Hepatocyte (in vitro differentiated cells): ENCODE results near the gene BCAN.

ENCODE experiments used
- CTCF ChIP-seq: fragments of 200-600 bp; sonication (generic); IDR thresholded peaks from 2 replicates; pipeline ENCODE4 v1.5.1; 2016; ENCODE audit warnings: antibody characterized with exemption, mild to moderate bottlenecking; ENCODE audit not compliant: poor library complexity
- EZH2 ChIP-seq: fragments of 200-600 bp; sonication (generic); IDR thresholded peaks from 2 replicates; pipeline ENCODE4 v1.6.1; 2016; ENCODE audit warnings: antibody characterized with exemption, mild to moderate bottlenecking, borderline replicate concordance
- EZH2phosphoT487 ChIP-seq: fragments of 200-600 bp; sonication (generic); IDR thresholded peaks from one replicate; pipeline ENCODE4 v1.6.1; 2018; ENCODE audit warnings: antibody characterized with exemption, mild to moderate bottlenecking, low read depth, moderate library complexity; ENCODE audit not compliant: unreplicated experiment, severe bottlenecking

- TF ChIP-seq EZH2 (no peak), CTCF (no peak), EZH2phosphoT487 (no peak)
Measured at GRCh38 chr1:156692925-156693847, 51.3 kb downstream of the BCAN start.
